ENCODE data around the gene PRDM13. TPM values are rescaled to one million over a fixed set of nuclear protein-coding genes. Genes with fewer than 3 reads are reported as not detected.
"Not testable (repeated sequence)": the region's sequence is repeated elsewhere in the genome, so short reads cannot be mapped to it uniquely, and the experiment has no call there.

Gene PRDM13
- total RNA-seq, 8 experiments from 2014 or later, result 0.05 to 0.28 (median 0.13) TPM; not detected in 3

GRCh38 chr6:99589907-99590493 is 16.6 kb upstream of the PRDM13 start:
- H3K27ac ChIP-seq, result no peak overlapping the region
- in situ Hi-C loops (cut with MboI; ENCODE audit: low pct_unique_long_range_greater_than_20kb in 2 of 9, low sequenced_read_pairs in 9 of 9, unreplicated experiment in 9 of 9), result loop anchor here in 1 of 9 experiments (25.0 kb wide), 1 partner anchor 872 kb away; the partner anchor contains the start of gene SIM1
- no peak for ATAC-seq (replicated peaks in 6 of 8)
- peaks cover 4 to 10% of the 10 kb centered on the region in 2 donors for H3K4me1 ChIP-seq (replicated peaks in 1 of 2)
- 0 to 78% (median 42%) methylated on average over 1 to 10 of the region's 10 CpGs for WGBS, 10 experiments
- H3K4me3 ChIP-seq, result no peak overlapping the region

- Histone ChIP-seq H3K4me1 (replicated peaks in 1 of 2) (peaks cover 4 to 10% of the 10 kb centered on the region in 2 donors), H3K4me3 (no peak overlapping the region), H3K27ac (no peak overlapping the region)
- WGBS, 10 experiments, result 0 to 40% (median 5%) methylated on average over 1 to 6 of the region's 63 CpGs; no CpG with 5 or more reads in 3 of the 10 experiments
- peak in 4 of 8 experiments; percentile 14 to 20 (median 16) for ATAC-seq (replicated peaks in 6 of 8)
- in situ Hi-C loops (cut with MboI; ENCODE audit: low pct_unique_long_range_greater_than_20kb in 2 of 9, low sequenced_read_pairs in 9 of 9, unreplicated experiment in 9 of 9), result loop anchor here in 1 of 9 experiments (25.0 kb wide), 1 partner anchor 871 kb away; the partner anchor contains the start of gene SIM1
Observed at GRCh38 chr6:99590728-99591672, 15.6 kb upstream of the PRDM13 start.

GRCh38 chr6:99591673-99592364 is 14.8 kb upstream of the PRDM13 start:
- no peak overlapping the region for H3K4me3 ChIP-seq

GRCh38 chr6:99592900-99593299 is 13.7 kb upstream of the PRDM13 start:
- in situ Hi-C loops (cut with MboI; ENCODE audit: low pct_unique_long_range_greater_than_20kb in 2 of 9, low sequenced_read_pairs in 9 of 9, unreplicated experiment in 9 of 9), result loop anchor here in 1 of 9 experiments (25.0 kb wide), 1 partner anchor 869 kb away; the partner anchor contains the start of gene SIM1
- Histone ChIP-seq H3K4me3 (no peak overlapping the region), H3K27ac (no peak overlapping the region), H3K4me1 (replicated peaks in 1 of 2) (peaks cover 4 to 10% of the 10 kb centered on the region in 2 donors)
- 0 to 78% (median 35%) methylated on average over 1 of the region's 1 CpG; no CpG with 5 or more reads in 2 of the 10 experiments for WGBS, 10 experiments
- no peak for ATAC-seq (replicated peaks in 6 of 8)

More at GRCh38 chr6:99591673-99592364, 14.8 kb upstream of the PRDM13 start:
- 0 to 53% (median 16%) methylated on average over 1 to 6 of the region's 6 CpGs for WGBS, 10 experiments
- peaks cover 4 to 10% of the 10 kb centered on the region in 2 donors for H3K4me1 ChIP-seq (replicated peaks in 1 of 2)
- H3K27ac ChIP-seq, result no peak overlapping the region
- no peak for ATAC-seq (replicated peaks in 6 of 8)
- in situ Hi-C loops (cut with MboI; ENCODE audit: low pct_unique_long_range_greater_than_20kb in 2 of 9, low sequenced_read_pairs in 9 of 9, unreplicated experiment in 9 of 9), result loop anchor here in 1 of 9 experiments (25.0 kb wide), 1 partner anchor 870 kb away; the partner anchor contains the start of gene SIM1

GRCh38 chr6:99594696-99595095 is 11.9 kb upstream of the PRDM13 start:
- in situ Hi-C loops (cut with MboI; ENCODE audit: low pct_unique_long_range_greater_than_20kb in 2 of 9, low sequenced_read_pairs in 9 of 9, unreplicated experiment in 9 of 9), result loop anchor here in 1 of 9 experiments (25.0 kb wide), 1 partner anchor 868 kb away; the partner anchor contains the start of gene SIM1
- WGBS, 10 experiments, result 40 to 100% (median 86%) methylated on average over 1 to 8 of the region's 8 CpGs; no CpG with 5 or more reads in 5 of the 10 experiments
- not testable (repeated sequence) for H3K4me3 ChIP-seq; H3K27ac ChIP-seq; H3K4me1 ChIP-seq (replicated peaks in 1 of 2); ATAC-seq (replicated peaks in 6 of 8)

GRCh38 chr6:99602520-99603420 is 3.9 kb upstream of the PRDM13 start:
- WGBS, 10 experiments, result 0 to 49% (median 7%) methylated on average over 1 to 39 of the region's 54 CpGs
- H3K27ac ChIP-seq, result no peak overlapping the region
- ATAC-seq (replicated peaks in 6 of 8), result peak in 7 of 8 experiments; percentile 38 to 61 (median 48)
- H3K4me1 ChIP-seq (replicated peaks in 1 of 2), result peaks cover 5 to 8% of the 10 kb centered on the region in 2 donors
- peak overlapping the region in 2 of 5 donors; percentile 21 to 28 for H3K4me3 ChIP-seq
- in situ Hi-C loops (cut with MboI; ENCODE audit: low pct_unique_long_range_greater_than_20kb in 2 of 9, low sequenced_read_pairs in 9 of 9, unreplicated experiment in 9 of 9), result loop anchor here in 2 of 9 experiments (25.0 kb wide), 1 partner anchor 860 kb away; the partner anchor contains the start of gene SIM1 (in 2 of the 2)

- in situ Hi-C loops (cut with MboI; ENCODE audit: low pct_unique_long_range_greater_than_20kb in 2 of 9, low sequenced_read_pairs in 9 of 9, unreplicated experiment in 9 of 9), result loop anchor here in 2 of 9 experiments (25.0 kb wide), 1 partner anchor 859 kb away; the partner anchor contains the start of gene SIM1 (in 2 of the 2)
- ATAC-seq (replicated peaks in 6 of 8), result peak; percentile 66 to 86 (median 77)
- Histone ChIP-seq H3K4me3 (peak overlapping the region in 3 of 5 donors; percentile 15 to 28 (median 21)), H3K4me1 (replicated peaks in 1 of 2) (peaks cover 5 to 8% of the 10 kb centered on the region in 2 donors), H3K27ac (no peak overlapping the region)
- 0 to 27% (median 3%) methylated on average over 2 to 17 of the region's 55 CpGs; no CpG with 5 or more reads in 1 of the 10 experiments for WGBS, 10 experiments
Observed at GRCh38 chr6:99603421-99604165, 3.0 kb upstream of the PRDM13 start.

GRCh38 chr6:99604166-99605073 is 2.2 kb upstream of the PRDM13 start:
- in situ Hi-C loops (cut with MboI; ENCODE audit: low pct_unique_long_range_greater_than_20kb in 2 of 9, low sequenced_read_pairs in 9 of 9, unreplicated experiment in 9 of 9), result loop anchor here in 2 of 9 experiments (25.0 kb wide), 1 partner anchor 858 kb away; the partner anchor contains the start of gene SIM1 (in 2 of the 2)
- ATAC-seq (replicated peaks in 6 of 8), result no peak
- WGBS, 10 experiments, result 0 to 60% (median 3%) methylated on average over 4 to 23 of the region's 31 CpGs
- H3K4me1 ChIP-seq (replicated peaks in 1 of 2), result peaks cover 5 to 8% of the 10 kb centered on the region in 2 donors
- H3K4me3 ChIP-seq, result no peak overlapping the region
- no peak overlapping the region for H3K27ac ChIP-seq

GRCh38 chr6:99605074-99605734 is 1.4 kb upstream of the PRDM13 start:
- in situ Hi-C loops (cut with MboI; ENCODE audit: low pct_unique_long_range_greater_than_20kb in 2 of 9, low sequenced_read_pairs in 9 of 9, unreplicated experiment in 9 of 9), result loop anchor here in 2 of 9 experiments (25.0 kb wide), 1 partner anchor 857 kb away; the partner anchor contains the start of gene SIM1 (in 2 of the 2)
- ATAC-seq (replicated peaks in 6 of 8), result no peak
- H3K4me1 ChIP-seq (replicated peaks in 1 of 2), result peaks cover 5 to 8% of the 10 kb centered on the region in 2 donors
- WGBS, 10 experiments, result 3 to 33% (median 10%) methylated on average over 3 to 16 of the region's 20 CpGs; no CpG with 5 or more reads in 2 of the 10 experiments
- no peak overlapping the region for H3K4me3 ChIP-seq
- H3K27ac ChIP-seq, result no peak overlapping the region
